GM18907 (cell line): ENCODE measurements around the gene DECR2.
"Not testable (repeated sequence)": the region's sequence is repeated elsewhere in the genome, so short reads cannot be mapped to it uniquely, and the experiment has no call there.

Source experiments
- ATAC-seq: cut with Tn5 transposase; IDR thresholded peaks from one replicate; pipeline ENCODE4 v1.9.1; 2021; ENCODE audit warnings: mild to moderate bottlenecking, moderate library complexity; ENCODE audit not compliant: unreplicated experiment

DECR2 gene

DNA sequence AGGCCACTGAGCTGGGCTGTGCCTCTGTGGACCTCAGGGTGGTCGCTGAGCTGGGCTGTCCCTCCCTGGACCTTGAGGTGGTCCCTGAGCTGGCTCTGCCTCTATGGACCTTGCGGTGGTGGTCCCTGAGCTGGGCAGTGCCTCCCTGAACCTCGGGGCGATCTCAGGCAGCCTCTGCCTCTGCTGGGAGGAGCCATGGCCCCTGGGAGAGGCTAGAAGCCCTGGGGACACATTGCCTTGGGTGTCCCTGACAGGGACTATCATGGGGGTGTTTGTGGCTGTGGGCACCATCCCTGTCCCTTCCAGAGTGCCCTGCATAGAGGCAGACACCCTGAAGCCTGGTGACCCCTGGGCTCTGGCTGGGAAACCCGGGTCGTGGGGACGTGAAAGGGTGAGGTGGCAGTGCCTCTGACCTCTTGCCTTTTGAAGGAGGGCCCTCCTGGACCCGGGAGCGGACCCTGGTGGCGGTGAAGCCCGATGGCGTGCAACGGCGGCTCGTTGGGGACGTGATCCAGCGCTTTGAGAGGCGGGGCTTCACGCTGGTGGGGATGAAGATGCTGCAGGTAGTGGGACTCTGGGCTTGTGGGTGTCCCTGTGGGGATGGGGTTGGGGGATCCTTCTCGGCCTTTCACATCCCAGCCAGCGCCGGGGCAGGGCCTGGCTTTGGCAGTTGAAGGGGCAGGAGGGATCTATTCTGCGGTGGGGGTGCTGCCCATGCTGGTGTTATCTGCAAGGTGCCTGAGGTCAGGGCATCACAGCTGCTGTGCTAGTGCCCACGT is 2.9 kb upstream of the DECR2 start:
- ATAC-seq: no peak

DNA sequence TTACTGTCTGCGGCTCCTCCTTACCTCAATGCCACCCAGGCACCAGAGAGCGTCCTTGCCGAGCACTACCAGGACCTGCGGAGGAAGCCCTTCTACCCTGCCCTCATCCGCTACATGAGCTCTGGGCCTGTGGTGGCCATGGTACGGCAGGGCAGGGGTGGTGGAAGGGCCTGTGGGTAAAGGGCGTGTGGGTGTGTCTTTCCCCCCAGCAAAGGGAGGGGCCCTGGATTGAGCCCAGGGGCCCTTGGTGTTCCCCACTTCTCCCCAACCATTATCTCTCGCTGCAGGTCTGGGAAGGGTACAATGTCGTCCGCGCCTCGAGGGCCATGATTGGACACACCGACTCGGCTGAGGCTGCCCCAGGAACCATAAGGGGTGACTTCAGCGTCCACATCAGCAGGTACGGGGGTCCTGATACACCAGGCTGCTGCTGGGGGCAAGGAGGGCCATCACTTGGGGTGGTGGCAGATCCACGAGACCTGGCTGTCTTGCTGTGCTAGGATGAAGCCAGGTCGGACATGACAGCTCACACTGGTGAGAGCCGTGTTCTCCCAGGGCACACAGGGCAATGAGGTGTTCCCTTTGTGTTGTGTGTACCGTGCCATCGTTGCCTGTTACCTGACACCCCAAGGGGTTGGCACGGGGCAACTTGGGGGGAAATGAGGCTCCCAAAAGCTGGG is 2.2 kb upstream of the DECR2 start:
- no peak for ATAC-seq

DNA sequence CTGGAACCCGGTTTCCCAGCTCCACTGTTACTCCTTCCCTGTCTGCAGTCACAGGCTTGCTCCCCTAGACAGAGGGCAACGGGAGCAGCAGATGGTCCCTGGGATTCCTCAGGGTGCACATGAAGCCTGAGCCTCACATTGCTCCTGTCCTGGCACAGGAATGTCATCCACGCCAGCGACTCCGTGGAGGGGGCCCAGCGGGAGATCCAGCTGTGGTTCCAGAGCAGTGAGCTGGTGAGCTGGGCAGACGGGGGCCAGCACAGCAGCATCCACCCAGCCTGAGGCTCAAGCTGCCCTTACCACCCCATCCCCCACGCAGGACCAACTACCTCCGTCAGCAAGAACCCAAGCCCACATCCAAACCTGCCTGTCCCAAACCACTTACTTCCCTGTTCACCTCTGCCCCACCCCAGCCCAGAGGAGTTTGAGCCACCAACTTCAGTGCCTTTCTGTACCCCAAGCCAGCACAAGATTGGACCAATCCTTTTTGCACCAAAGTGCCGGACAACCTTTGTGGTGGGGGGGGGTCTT is 1.6 kb upstream of the DECR2 start:
- ATAC-seq: no peak

DNA sequence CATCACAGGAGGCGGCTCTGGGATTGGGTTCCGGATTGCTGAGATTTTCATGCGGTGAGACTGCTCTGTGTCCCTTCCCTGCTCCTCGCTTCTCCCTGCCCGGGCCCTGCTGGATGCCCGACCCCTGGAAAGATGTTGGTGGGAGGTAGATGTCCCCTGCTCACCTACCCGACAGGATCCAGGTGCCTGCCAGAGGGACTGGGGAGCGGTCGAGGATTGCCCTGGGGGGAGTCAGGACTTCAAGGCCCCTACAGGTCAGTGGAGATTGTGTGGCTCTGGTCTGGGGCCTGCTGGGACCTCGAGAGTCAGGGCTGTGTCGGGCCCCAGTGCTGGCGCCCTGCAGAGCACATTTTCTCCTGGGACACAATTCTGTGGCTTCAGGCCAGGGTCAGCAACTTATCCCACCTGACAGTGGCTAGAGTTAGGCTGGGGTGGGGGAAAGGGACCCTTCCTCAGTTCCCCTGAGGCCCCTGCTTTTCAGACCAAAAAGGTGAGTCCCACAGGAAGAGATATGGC is 3.3 kb downstream of the DECR2 start:
- no peak for ATAC-seq

DNA sequence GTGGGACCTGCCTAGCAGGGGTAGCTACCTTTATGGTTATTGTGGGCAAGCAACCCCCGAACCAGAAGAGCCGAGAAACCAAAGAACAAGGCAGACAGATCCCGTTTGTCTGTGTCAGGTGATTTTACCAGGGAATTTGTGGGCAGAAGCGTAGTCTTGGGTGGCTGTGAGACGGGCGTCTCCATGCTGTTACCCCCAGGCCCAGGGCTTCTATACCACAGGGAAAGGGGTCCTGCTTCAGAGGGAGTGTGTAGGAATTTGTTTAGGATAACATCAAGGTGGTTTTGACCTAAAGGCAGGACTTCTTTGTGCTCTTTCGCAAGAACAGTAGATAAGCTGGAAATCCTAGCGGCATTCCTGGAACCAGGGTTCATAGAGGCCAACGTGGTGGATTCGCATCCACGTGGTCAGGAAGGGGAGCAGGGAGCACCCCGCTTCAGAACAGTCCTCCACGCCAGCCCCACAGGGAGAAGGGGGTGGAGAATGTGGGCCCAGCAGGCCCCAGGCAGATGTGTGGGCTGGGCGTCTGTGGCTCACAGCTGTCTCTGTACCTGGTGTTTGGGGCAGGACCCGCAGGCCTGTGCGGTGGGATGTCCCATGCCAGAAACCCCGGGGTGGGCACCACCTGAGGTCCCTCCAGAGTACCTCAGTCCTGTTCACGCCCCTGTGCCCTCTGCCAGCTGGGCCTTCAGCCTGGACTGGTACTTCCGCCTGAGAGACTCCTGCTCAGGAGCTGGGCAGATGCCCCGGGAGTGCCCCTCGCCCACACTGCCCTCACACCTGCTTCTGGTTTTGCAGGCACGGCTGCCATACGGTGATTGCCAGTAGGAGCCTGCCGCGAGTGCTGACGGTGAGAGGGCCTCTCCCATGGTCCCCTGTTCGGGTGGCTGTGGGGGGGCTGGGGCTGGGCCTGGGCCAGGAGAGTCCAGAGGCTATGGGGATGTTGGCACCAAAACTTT is 4.1 kb downstream of the DECR2 start:
- no peak for ATAC-seq

DNA sequence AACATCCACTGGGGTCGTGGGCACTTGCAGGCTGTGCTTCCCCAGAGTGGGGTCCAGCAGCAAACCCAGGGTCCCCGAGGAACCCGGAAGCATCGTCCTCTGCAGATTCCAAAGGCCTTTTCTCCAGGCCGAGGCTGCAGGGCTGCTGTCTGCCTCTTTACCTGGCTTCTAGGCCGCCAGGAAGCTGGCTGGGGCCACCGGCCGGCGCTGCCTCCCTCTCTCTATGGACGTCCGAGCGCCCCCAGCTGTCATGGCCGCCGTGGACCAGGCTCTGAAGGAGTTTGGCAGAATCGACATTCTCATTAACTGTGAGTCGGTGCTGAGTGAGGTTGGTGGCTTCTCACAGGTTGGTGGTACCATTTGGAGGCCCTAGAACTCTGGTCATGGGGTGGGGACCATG is 5.6 kb downstream of the DECR2 start:
- no peak for ATAC-seq

DNA sequence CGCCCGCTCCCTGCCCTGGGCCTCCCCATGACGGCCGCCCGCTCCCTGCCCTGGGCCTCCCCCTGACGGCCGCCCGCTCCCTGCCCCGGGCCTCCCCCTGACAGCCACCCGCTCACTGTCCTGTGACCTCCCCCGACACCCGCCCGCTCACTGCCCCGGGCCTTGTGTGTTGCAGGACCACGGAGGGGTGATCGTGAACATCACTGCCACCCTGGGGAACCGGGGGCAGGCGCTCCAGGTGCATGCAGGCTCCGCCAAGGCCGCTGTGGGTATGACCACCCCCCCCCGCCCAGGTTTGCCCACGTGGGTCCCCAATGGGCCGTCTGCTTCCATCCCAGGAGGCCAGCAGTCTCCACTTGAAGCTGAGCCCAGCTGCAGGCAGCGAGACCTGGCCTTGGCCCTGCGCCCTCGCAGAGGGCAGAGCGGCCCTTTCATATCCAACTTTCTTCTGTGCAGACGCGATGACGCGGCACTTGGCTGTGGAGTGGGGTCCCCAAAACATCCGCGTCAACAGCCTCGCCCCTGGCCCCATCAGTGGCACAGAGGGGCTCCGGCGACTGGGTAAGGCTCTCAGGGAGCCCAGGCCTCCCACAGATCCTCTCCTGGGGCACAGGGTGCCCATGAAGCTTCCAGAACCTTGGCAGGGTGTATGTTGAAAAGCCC is 9.0 kb downstream of the DECR2 start:
- ATAC-seq: no peak

DNA sequence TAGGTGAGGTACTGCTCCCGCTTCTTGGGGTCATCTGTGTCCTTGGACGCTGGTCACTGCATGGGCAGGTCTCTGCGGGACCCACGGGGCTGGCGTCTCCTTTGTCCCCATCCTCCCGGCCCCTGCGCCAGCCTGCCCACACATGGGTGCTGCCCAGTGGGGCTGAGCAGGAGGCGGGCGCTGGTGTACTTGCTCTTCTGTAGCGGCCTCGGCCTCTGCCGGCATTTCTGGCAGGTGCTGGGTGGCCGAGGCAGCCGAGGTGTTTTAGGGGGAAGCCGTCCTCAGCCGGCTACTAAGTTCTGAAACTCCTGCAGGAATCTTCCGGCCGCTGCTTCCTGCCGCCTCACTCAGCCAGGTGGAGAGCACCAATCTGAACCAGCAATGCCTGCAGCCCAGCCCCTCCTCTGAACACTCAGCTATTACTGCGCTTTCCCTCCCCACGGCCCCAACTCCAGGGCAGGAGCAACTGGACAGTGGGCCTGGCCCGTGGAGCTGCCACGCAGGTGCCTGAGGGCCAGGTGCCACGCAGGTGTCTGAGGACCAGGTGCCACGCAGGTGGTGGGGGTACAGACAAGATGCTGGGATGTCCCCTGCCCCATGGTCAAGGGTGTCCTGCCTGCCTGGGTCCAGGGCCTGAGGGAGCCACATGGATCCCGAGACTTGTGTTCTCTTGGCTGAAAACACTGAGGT is 10.0 kb downstream of the DECR2 start:
- no peak for ATAC-seq

DNA sequence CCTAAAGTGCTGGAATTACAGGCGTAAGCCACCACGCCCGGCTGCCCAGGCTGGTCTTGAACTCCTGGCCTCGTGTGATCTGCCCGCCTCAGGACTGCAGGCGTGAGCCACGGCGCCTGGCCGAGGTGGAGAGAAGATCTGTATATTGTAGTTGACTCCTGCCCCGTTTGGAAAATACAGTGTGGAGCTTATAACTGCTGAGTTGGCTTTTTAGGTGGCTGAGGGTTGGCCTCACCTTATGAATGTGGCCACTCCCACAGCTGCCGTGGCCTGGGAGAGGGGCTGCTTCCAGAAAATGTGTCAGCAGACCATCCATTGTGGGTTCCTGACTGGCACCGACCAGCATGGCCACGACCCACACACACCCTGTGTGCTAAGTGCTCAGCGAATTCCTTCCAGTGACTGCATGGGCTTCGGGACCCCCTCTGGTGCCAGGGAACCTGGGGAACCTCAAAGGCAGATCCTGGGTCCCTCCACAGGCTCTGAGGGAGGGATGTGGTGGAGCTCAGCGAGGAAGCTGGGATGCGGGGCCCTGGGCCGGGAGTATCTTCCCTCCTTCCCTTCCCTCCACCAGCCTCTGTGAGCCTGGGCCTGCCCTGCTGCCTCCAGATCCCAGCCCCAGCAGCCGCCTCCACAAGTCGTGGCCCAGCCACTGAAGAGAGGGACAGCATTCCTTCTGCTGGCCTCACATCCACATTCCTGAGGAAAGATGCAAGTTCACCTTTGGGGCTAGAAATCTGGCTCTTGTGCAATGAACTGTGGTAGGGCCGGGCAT is 12.9 kb downstream of the DECR2 start:
- no peak for ATAC-seq

DNA sequence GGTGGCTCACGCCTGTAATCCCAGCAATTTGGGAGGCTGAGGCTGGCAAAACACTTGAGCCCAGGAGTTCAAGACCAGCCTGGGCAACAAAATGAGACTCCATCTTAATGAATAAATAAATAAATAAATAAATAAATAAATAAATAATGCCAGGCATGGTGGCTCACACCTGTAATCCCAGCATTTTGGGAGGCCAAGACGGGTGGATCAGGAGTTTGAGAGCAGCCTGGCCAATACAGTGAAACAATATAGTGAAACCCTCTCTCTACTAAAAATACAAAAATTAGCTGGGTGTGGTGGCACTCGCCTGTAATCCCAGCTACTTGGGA is 13.4 kb downstream of the DECR2 start:
- ATAC-seq: not testable (repeated sequence)

DNA sequence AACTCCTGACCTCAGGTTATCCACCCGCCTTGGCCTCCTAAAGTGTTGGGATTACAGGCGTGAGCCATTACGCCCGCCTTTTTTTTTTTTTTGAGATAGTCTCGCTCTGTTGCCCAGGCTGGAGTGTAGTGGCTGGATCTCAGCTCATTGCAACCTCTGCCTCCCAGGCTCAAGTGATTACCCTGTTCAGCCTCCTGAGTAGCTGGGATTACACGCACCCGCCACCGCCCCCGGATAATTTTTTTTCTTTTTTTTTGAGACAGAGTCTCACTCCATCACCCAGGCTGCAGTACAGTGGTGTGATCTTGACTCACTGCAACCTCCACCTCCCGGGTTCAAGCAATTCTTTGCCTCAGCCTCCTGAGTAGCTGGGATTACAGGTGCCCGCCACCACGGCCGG is 20.5 kb downstream of the DECR2 start:
- ATAC-seq: not testable (repeated sequence)

DNA sequence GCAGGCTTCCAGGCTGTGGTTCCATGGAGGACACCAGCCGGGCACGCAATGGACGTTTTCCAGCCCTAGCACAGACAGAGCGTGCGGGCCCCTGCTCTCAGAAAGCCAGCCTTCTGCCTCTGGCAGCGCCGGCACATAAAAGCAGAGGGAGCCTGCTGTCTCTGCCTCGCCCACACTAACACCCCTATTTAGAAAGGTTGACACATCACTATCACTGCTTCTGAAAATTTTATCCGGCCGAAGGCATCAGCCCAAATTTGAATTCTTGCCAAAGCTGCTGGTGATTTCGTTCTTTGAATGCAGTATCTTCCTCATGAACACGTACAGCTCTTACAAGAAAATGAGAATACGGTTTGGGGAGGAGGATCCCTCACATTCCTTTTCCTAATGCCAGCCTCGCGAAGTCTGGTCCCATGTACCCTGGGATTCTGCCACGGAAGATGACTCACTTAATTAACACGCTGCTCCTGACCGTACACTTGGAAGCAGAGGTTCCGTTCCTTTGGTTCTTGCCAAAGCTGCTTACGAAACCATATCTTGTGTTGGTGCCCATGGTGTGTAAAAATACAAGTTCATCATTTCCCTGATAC is 22.4 kb downstream of the DECR2 start:
- ATAC-seq: no peak

DNA sequence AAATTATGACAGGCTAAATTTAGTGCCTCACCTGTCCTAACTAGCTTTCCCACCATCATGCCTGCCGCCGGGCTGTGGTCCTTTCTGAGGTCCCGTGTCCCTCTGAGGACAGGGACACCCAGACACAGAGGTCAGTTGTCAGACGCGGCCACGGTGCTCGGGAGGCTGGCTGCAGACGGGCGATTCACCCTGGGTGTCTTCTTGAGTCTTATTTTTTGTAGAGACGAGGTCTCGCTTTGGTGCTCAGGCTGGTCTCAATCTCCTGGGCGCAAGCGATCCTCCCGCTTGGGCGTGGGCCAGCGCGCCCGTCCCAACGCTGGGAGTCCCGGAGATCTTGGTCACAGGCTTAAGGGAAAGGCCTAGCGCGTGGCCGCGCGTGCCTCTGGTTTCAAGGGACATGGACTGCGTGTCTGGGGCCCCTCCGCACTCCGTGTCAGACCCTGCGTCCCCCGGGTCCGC is 23.0 kb downstream of the DECR2 start:
- no peak for ATAC-seq

DNA sequence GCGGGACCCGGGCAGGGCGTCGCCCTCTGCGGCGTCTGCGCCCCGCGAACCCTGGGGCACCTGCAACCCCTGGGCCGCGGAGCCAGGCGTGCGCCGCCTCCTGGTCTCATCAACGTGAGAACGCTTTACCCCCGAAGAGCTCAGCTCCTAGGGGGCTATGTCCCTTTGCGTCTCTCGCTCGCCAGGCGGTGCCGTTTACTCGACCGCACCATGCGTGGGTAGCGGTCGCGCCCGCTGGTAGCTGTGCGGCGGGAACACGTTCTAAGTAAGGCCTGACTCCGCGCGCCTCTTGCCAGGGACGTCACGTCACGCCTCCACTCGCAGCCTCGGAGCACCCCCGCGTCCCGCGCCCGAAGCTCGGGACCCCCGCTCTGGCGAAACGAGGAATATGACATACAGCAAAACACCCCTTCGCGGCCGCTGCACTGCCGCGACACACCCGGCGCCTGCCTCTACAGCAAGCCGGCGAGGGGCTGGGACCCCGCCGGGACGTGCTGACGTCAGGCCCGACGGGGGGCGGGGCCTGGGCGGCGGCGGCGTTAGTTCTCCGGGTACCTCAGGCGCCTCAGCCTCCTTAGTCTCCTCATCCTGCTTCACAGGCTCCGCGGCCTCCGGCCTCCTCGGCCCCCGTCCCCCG is 23.5 kb downstream of the DECR2 start, which contains the start of gene RAB11FIP3:
Gene RAB11FIP3, plus strand, starts transcription at position 568 of the 637 bp plus-strand sequence. CDS start 358 bp downstream, outside the sequence.
- peak; percentile 76 for ATAC-seq

DNA sequence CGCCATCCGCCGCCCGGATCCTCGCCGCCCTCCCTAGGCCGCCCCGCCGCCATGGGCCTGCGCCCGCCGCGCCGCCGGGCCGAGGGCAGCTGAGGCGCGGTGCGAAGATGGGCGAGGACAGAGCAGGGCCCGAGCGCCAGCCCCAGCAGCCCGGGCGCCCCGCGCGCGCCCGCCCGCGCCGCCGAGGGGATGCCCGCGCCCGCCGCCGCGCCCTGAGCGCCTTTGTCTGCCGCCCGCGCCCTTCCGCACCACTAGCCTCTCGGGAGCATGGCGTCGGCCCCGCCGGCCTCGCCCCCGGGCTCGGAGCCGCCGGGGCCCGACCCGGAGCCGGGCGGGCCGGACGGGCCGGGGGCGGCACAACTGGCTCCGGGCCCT is 24.0 kb downstream of the DECR2 start:
- peak; percentile 37 for ATAC-seq

DNA sequence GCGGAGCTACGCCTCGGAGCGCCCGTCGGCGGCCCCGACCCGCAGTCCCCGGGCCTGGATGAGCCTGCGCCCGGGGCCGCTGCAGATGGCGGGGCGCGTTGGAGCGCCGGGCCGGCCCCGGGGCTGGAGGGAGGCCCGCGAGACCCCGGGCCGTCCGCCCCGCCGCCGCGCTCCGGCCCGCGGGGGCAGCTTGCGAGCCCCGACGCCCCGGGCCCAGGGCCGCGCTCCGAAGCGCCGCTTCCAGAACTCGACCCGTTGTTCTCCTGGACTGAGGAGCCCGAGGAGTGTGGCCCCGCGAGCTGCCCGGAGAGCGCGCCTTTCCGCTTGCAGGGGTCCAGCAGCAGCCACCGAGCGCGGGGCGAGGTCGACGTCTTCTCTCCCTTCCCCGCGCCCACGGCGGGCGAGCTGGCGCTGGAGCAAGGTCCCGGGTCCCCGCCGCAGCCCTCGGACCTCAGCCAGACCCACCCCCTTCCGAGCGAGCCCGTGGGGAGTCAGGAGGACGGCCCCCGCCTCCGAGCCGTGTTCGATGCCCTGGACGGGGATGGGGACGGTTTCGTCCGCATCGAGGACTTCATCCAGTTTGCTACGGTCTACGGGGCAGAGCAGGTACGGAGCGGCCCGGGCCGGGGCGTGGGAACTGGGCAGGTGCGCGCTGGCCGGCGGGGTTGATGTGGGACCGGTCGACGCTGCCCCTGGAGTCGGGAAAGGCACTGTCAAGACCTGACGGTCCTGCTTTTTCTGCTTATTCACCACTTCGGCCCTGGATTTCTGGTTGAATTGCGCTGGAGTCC is 24.6 kb downstream of the DECR2 start:
- no peak for ATAC-seq

DNA sequence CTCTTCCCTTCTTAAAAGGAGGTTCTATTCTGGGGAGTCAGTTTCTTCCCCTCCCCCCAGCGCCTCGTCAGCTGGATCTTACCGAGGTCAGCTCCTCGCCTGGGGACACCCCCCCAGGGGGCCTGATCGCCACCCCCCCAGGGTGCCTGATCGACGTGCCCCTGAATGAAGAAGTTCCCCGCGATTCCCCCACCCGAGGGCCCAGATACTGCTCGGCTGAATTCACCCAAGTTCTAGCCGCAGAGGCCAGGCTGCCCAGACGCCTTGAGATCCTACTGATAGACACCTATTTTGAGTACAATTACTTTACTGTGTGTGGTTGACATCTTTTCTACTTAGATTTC is 25.2 kb downstream of the DECR2 start:
- ATAC-seq: no peak
